ENCODE measurements around the gene SORCS3. TPM values are rescaled to one million over a fixed set of nuclear protein-coding genes. Genes with fewer than 3 reads are reported as not detected.

Gene SORCS3
- total RNA-seq, 6 experiments from 2014 or later, result not detected

DNA sequence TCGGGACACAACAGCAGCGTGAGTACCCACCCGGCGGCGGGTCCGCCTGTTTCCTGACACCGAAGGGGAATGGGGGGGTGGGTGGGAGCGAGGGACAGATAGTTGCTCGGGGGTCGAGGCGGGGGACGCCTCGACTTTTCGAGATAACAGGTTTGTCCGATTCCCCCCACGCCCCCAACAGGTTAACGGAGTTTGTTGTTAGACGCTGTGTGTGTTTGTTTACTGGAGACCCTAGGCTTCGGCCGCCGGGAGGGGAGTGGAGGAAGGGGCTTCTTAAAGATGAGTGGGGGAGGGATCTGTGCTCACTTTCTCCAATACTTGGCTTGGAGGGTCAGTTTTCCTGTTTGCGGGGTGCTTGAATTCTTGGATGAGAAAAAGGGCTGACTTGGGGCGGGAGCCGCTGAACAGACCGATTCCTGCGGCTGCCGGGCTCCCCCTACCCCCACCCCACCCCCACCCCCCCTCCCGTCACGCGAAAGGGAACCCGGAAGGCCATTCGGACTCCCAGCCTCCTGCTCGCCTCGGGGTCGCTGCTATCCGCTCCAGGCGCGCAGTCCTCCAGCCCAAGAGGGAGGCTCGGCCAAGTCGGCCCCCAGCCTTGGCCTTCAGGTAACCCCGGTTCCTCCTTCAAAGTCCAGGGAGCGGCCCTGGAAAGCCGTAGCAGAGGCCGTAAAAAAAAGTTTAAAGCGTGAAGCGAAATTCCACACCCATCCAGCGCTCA, 1.0 kb downstream of the SORCS3 start:
- no peaks in the 10 kb centered on the region for H3K9me3 ChIP-seq
- H3K27ac ChIP-seq, result no peak overlapping the region
- peaks cover 0 to 24% of the 10 kb centered on the region in 2 donors for H3K27me3 ChIP-seq
- H3K36me3 ChIP-seq, result no peaks in the 10 kb centered on the region
- peaks cover 0 to 11% (median 0%) of the 10 kb centered on the region in 4 donors for H3K4me1 ChIP-seq
- H3K4me3 ChIP-seq, result no peak overlapping the region
- ATAC-seq (no peak), DNase-seq (no peak)
- intact Hi-C loops (cut with DNase I), result no loop called here
- no peak for TF ChIP-seq POLR2A (IDR thresholded peaks at IDR 0.05)
- TF ChIP-seq, protein P1, sequence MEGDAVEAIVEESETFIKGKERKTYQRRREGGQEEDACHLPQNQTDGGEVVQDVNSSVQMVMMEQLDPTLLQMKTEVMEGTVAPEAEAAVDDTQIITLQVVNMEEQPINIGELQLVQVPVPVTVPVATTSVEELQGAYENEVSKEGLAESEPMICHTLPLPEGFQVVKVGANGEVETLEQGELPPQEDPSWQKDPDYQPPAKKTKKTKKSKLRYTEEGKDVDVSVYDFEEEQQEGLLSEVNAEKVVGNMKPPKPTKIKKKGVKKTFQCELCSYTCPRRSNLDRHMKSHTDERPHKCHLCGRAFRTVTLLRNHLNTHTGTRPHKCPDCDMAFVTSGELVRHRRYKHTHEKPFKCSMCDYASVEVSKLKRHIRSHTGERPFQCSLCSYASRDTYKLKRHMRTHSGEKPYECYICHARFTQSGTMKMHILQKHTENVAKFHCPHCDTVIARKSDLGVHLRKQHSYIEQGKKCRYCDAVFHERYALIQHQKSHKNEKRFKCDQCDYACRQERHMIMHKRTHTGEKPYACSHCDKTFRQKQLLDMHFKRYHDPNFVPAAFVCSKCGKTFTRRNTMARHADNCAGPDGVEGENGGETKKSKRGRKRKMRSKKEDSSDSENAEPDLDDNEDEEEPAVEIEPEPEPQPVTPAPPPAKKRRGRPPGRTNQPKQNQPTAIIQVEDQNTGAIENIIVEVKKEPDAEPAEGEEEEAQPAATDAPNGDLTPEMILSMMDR (IDR thresholded peaks at IDR 0.05), result no peak
- WGBS (ENCODE audit: insufficient coverage, low coverage, low lambda C conversion rate, missing lambda C conversion rate), result 1% methylated on average over 15 of the region's 47 CpGs

DNA sequence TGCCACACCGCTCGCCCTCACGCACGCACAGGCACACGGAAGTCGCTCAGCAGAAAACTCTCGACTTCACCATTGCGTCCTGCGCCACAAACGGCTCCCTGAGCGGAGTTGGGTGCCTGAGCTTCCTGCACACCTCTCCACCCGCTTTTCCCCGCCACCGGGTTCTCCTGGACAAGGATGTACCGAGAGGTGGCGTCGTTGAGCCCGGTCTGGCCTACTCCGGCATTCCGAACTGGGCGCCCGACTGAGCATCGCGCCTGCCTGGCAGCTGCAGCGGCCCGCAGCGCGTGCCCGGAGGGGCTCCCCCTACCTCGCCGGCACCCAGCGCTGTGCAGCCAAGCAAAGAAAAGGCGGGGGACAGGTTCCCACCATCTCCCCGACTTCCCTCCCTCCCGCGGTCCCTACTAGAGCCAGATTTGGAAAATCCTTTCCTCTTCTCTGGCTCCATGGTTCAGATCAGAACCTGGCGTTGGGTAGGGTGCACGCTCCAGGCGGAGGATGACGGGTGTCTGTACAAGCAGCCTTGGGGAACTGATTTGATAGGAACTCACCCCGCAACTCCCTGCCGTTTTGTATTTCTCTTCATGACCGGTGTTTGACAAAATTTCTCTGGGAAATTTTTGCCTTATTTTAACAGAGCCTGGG, 1.7 kb downstream of the SORCS3 start:
- Histone ChIP-seq H3K36me3 (no peaks in the 10 kb centered on the region), H3K27me3 (peaks cover 0 to 22% of the 10 kb centered on the region in 2 donors), H3K4me1 (peaks cover 0 to 11% (median 0%) of the 10 kb centered on the region in 4 donors), H3K4me3 (no peak overlapping the region), H3K27ac (no peak overlapping the region), H3K9me3 (no peaks in the 10 kb centered on the region)
- intact Hi-C loops (cut with DNase I), result no loop called here
- no peak for DNase-seq
- TF ChIP-seq POLR2A (IDR thresholded peaks at IDR 0.05), result no peak
- TF ChIP-seq, protein P1 (IDR thresholded peaks at IDR 0.05), result peak in 1 of 4 donors; percentile 25
- ATAC-seq, result peak in 3 of 4 donors; percentile 16 to 37 (median 34)
- WGBS (ENCODE audit: insufficient coverage, low coverage, low lambda C conversion rate, missing lambda C conversion rate), result 6% methylated on average over 8 of the region's 43 CpGs

DNA sequence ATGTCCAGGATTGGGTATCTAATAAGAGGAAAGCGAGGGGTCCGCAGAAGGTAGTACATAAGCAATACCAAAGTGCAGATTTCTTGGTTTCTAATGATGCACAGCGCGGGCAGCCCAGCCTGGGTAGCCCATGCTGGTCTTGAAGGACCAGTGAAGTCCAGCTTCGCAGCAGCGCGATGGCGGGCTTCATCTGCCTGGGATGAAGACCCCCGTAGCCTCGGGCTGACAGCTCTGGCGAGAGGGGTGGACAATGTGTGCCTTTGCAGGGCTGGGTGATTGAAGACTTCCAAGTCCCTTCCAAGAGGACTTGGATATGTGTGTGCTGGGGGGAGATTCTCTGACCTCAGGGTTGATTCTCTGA, 2.2 kb downstream of the SORCS3 start:
- no peaks in the 10 kb centered on the region for H3K9me3 ChIP-seq
- 71% methylated on average over 10 of the region's 11 CpGs for WGBS (ENCODE audit: insufficient coverage, low coverage, low lambda C conversion rate, missing lambda C conversion rate)
- peaks cover 0 to 11% (median 0%) of the 10 kb centered on the region in 4 donors for H3K4me1 ChIP-seq
- no peaks in the 10 kb centered on the region for H3K36me3 ChIP-seq
- intact Hi-C loops (cut with DNase I), result no loop called here
- no peak for ATAC-seq
- H3K27ac ChIP-seq, result no peak overlapping the region
- no peak for TF ChIP-seq POLR2A (IDR thresholded peaks at IDR 0.05)
- TF ChIP-seq, protein P1 (IDR thresholded peaks at IDR 0.05), result no peak
- no peak overlapping the region for H3K4me3 ChIP-seq
- no peak for DNase-seq
- H3K27me3 ChIP-seq, result peaks cover 0 to 22% of the 10 kb centered on the region in 2 donors

DNA sequence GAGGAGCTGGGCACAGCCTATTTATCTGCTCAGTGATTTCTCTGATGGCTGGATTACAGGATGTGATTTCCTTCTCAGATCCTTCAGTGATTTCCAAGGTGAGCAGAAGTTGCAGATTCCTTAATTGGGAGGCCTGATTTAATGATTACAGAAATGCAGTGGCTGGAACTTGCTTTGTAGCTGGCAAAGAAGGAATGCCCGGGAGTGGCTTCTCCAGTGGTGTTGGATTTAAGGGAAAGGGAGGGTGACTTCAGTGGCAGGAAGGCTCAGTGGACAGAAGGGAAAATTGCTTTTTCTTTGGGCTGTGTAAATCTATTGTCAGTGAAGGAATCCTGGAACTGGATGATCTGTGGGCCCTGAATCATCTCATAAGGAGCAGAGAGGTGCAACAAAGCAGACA, 5.1 kb downstream of the SORCS3 start:
- H3K36me3 ChIP-seq, result no peaks in the 10 kb centered on the region
- intact Hi-C loops (cut with DNase I), result no loop called here
- DNase-seq (no peak), ATAC-seq (no peak)
- peaks cover 0 to 4% (median 0%) of the 10 kb centered on the region in 4 donors for H3K4me1 ChIP-seq
- no peak overlapping the region for H3K4me3 ChIP-seq
- 36% methylated on average over 1 of the region's 1 CpG for WGBS (ENCODE audit: insufficient coverage, low coverage, low lambda C conversion rate, missing lambda C conversion rate)
- peaks cover 0 to 7% of the 10 kb centered on the region in 2 donors for H3K27me3 ChIP-seq
- H3K27ac ChIP-seq, result no peak overlapping the region
- no peak for TF ChIP-seq POLR2A (IDR thresholded peaks at IDR 0.05)
- TF ChIP-seq, protein P1 (IDR thresholded peaks at IDR 0.05), result no peak
- H3K9me3 ChIP-seq, result no peaks in the 10 kb centered on the region

Measured in right lobe of liver (tissue), 6 donors.